ENCODE results near the gene PHF5A.

PHF5A gene

DNA sequence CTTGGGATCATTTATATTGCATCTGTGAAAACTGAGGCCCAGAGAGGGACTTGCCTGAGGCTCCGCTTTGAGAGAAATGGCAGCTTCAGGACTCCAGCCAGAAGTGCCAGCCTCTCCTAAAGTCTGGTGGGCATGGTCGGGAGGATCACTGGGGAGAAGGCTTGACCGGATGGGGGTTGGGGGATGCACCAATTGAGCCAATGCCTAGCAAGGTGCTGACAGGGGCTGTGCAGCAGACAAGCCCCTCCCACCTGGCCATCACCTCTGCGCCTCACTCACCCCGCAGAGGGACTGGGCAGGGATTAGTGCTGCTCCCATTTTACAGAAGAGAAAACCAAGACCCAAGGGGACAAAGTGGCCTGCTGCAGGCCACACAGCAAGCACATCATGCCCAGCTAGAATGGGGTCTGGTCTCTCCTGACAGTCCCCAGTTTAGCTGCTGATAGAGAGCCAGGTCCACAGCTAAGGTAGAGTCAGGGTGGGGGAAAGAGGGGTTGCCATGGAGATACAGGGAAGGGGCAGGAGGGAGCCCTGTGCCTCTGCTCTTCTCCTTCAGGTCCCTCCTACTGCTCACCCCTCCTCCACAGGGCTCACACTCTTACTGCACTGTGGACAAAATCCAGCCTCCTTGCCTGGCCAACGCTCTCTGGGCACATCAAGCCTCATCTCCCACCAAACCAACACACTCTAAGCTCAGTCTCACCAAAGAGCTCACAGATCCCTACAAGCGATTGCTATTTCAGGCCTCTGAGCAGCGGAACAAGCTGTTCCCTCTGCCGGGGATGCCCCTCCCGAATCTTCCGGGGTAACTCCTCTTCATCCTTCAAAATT, 57.3 kb downstream of the PHF5A start:
- DNase-seq (ENCODE audit: low read depth): no peak

GRCh38 chr22:41410311-41410751, 58.2 kb downstream of the PHF5A start:
- no peak for DNase-seq (ENCODE audit: low read depth)

All from EH (cell line).